Stimulated activated CD8-positive, alpha-beta memory T cell treated with anti-CD3 and anti-CD28 coated beads, Interleukin-15, amount 100 ng/mL, for 48 hours (primary cell): ENCODE measurements around the gene TRMT11.
"Not testable (repeated sequence)": the region's sequence is repeated elsewhere in the genome, so short reads cannot be mapped to it uniquely, and the experiment has no call there.

Experiments
- DNase-seq, 2 donors: peaks; one replicate each; pipeline ENCODE4 v3.0.0-alpha.2; 2020; ENCODE audit warnings: low read depth in 2 of 2

Gene TRMT11

DNA sequence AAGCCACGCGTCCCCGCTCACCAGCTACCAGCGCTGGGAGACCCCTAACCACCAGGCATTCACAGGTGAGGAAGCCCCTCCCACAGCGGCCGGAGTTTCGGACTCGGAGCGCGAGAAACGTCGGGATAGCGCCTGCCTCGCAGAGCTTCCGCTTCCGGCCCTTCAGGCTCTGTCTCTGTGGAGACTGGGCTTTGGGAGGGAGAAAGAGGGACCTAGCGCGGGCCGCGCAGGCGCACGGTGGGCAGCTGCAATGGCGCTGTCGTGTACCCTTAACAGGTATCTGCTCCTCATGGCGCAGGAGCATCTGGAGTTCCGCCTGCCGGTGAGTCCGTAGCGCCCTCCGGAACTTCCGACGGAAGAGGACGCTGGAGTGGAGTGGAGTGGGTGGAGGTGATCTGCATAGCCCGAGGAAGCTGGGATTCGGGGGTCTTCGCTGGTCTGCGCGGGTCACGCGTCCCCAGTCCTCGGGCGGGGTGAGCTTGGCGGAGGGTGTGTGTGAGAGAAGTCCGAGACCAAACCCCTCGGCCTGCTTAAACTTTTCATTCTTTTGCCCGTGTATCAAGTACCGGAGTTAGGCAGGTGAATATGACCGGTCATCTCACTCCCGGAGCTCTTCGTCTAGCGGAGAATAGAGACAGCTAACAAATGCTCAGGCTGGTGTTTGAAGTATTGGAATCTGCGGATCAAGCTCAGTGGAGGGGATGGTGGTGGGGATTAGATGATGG, at the start of gene TRMT11:
Gene TRMT11 (plus strand): TSS at position 240 of the 725 bp plus-strand sequence. CDS start 11 bp downstream, at position 251.
- peak; percentile 78 to 79 for DNase-seq

DNA sequence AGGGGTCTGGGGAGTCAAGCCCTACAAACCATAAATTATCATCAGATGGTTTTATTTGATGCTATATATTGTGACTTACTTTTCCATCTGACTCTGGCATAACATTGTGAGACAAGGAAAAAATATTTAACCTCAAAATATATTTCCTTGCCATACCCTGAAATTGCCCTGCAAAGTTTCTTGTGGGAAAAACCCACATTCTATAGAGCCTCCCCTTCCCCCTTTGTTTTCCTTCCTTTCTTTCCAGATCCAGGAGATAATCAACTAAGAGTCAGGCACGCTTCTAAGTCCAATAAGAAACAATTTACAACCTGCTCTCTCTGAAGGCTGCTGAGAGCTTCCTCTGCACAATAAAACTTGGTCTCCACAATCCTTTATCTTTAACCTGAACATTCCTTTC, 47.3 kb upstream of the TRMT11 start:
- no peak for DNase-seq

- no peak for DNase-seq
These were observed 46.5 kb upstream of the TRMT11 start for GRCh38 chr6:125939791-125940190.

DNA sequence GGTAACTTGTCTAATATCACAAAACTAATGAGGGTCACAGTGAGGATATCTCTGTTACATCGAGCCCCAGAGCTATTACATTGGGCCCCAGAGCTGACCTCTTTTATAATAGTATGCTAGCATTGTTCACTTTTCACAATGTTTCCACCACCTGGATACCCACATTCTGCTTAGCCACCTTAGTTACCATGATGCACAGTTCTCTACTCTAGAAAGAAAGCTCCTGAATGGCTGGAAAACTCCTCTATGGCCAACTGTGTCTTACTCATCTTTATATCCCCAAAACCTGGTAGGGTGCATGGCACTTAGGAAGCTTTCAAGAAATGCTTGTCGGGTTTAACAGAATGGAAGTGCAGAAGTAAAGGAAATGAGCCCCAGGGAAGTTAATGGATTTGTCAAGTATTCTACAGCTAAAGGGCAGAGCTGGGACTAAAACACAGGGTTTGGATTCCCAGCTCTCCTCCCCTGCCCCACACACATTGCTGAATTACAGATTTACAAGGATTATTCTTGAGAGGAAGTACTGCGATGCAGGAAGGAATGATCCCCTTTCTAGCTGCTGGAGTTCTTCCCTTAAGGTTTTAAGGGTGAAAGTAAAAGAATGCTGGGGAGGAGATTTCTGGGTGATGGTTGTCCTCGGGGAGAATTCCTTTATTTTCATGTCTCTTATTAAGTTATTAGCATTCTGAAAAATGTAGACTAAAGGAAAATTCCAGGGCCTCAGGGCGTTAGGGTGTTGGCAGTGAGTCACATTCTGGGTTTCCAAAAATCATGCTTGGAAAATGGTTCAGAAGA, 45.9 kb upstream of the TRMT11 start:
- no peak for DNase-seq

DNA sequence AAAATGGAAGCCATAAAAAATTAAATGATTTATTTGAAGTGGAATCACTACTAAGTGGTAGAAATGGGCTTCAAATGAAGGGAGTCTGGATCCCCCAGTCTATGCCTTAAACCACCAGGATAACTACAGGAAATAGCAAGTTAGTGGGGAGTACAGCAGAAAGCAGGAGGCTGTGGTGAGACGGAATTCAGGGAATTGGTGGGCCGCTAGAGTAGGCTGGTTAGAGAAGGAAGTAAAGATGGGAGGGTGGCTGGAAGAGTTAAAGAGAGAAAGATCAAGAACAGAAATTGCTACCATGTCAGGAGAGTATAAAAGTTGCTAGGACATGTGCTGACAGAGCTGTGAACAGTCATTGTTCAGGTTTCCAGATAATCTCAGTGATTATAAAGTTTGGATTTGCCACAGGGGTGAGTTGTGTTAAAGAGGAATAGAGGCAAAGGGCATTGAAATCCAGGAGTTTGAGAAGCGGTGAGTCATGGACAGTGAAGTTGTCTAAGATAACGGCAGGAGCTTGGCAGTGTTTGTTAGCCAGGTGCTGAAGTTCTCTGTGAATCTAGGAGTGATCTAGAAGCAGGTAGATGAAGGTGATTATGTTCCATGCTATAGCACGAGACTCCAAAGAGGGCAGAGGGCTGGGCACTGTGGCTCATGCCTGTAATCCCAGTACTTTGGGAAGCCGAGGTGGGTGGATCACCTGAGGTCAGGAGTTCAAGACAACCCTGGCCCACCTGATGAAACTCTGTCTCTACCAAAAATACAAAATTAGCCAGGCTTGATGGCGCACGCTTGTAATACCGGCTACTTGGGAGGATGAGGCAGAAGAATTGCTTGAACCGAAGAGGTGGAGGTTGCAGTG, 43.4 kb upstream of the TRMT11 start:
- DNase-seq, result no peak

- no peak for DNase-seq
These were observed 42.6 kb upstream of the TRMT11 start for GRCh38 chr6:125943528-125944433.

DNA sequence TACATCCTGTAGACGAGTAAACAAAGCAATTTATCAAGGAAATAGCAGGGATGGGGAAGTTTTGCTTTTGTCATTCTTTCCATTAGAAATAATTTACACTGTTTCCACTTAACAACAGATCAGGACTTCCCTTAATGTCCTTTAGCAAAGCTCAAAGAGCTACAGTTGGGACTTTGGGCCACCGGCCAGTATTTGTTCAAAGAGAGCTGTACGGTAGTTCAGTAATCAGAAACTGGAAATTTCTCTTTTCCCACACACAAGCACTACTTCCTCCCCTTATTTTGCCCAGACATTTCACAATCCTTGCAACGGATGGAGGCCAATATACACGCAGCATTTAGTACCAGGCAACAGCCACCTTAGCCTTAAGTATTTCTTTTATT, 41.9 kb upstream of the TRMT11 start:
- no peak for DNase-seq

DNA sequence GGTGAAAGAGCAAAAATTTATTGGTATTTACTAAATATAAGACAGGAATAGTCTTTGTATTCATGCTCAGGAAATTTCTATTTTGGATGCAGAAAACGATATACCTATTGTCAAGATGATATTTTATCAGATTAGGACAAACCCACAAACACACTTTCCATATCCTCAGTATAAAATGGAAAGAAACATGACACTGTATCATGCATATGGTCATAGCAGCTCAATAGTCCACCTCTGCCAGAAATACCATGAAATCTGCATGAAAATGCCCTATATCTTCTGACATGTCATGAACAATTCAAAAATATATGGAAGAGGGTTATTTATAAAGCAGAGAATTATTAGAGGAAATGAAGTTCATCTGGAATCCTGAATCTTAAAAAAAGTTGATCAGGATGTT, 41.4 kb upstream of the TRMT11 start:
- no peak for DNase-seq

DNA sequence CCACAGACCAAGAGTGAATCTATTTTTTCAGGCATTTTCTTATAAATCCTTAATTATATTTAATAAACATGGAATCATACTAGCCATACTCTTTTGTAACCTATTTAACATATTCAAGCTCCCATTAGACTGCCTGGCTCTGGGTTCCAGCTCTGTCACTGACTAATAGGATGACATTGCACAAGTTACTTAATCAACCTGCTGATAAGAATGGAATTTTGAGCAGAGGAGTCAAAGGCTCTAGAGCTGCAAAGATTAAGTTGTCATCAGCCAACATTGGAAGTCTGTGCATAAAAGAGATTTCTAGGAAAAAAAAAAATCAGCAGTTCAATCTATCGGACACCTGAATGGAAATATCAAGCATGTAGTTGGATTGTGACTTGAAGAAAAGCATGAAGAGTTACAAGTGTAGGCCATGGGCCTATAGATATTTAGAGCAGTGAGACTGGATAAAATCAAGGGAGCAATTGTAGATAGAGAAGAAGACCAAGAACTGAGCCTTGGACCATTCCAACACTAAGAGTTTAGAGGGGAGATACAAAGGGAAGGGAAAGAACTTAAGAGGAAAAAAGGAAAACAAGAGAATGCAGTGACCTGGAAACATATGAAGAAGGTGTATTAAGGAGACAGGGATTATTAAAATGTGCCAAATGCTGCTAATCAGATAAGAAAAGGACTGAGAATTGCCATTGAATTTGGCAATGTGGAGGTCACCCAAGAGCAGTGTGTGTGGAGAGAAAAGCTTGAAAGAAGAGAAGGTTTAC, 40.8 kb upstream of the TRMT11 start:
- no peak for DNase-seq

- no peak for DNase-seq
These were observed 38.7 kb upstream of the TRMT11 start for GRCh38 chr6:125947615-125948014.

- no peak for DNase-seq
These were observed 37.9 kb upstream of the TRMT11 start for GRCh38 chr6:125948455-125948854.

- no peak for DNase-seq
These were observed 37.3 kb upstream of the TRMT11 start for GRCh38 chr6:125949069-125949468.

DNA sequence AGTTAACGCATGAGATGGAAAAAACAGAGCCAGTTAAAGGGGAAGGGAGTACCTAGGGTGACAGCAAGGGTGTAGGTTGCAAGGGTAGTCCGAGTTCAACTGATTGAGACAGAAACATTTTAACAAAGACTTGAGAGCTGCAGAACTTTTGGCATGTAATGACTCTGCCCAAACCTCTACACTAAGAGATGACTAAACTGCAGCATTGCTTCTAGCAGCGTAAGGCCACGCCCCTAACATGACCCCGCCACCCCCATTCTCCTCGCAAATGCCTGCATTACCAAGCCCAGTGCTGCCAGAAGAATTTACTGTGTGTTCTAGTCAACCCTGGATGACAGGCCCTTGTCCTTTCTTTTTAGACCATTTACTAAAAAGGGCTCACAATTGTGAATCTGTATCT, 36.0 kb upstream of the TRMT11 start:
- no peak for DNase-seq

DNA sequence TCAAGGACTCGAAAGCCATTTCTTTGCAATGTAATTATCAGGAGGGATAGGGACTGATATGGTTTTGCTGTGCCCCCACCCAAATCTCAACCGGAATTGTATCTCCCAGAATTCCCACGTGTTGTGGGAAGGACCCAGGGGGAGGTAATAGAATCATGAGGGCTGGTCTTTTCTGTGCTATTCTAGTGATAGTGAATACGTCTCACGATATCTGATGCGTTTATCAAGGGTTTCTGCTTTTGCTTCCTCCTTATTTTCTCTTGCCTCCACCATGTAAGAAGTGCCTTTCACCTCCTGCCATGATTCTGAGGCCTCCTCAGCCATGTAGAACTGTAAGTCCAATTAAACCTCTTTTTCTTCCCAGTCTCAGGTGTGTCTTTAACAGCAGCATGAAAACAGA, 35.6 kb upstream of the TRMT11 start:
- DNase-seq, result not testable (repeated sequence)

DNA sequence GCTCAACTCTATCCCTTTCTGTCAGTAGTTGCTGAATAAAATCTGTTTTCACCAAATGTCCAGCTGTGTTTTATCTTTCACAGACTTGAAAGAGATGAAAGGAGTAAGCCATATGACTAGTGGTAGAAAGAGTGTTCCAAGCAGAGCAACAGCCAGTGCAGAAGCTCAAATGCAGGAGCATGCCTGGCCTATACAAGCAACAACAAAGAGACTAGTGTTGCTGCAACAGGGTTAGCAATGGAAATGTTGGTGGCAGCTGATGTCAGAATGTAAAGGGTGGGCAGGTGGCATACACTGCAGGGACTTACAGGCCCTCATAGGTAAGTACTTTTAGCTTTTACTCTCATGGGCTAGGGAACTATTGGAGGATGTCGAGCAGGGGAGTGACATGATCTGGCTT, 35.0 kb upstream of the TRMT11 start:
- DNase-seq, result no peak

GRCh38 chr6:125952764-125953501, 33.4 kb upstream of the TRMT11 start:
- DNase-seq, result no peak

DNA sequence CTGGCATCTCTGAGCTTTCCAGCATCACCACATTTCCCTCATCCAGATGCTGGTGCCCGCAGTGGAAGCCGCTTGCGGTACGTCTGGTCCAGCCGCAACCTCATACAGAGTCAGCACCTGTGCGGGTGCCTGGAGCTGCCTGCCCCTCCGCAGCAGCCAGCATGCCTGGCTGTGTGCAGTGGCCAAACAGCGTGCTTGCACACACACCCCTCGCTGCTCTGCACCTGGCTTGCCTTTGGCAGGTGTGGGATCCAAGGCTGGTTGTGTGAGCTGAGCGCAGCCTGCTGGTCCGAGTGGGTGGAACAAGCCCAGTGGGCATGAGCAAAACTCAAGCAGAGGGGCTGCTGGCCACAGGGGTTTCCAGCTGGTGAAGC, 32.9 kb upstream of the TRMT11 start:
- no peak for DNase-seq

DNA sequence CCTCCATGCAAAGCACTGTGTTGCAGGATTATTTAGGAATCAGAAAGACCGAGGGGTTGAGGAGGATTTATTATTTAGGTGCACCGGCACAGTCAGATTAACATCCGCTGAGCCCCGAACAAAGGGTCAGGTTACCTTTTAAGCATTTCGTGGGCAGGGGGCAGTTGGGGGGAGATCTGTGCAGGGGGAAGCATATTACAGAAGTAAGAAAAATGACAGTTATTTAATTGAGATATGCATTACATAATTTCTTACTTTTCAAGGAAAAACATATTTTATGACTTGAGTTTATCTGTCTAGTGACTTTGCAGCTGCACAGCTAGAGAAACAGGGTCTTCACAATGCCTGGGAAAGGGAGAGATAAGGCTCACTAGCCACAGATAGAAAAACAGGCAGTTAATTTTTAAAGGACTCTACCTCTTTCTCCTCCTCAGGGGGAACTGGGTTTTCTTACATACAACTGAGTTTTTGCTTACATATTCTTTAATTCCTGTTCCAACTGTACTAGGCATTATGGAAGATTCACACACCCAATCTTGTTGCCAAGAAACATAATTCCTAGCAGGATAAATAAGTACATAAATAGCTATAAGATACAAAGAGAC, 31.5 kb upstream of the TRMT11 start:
- no peak for DNase-seq

DNA sequence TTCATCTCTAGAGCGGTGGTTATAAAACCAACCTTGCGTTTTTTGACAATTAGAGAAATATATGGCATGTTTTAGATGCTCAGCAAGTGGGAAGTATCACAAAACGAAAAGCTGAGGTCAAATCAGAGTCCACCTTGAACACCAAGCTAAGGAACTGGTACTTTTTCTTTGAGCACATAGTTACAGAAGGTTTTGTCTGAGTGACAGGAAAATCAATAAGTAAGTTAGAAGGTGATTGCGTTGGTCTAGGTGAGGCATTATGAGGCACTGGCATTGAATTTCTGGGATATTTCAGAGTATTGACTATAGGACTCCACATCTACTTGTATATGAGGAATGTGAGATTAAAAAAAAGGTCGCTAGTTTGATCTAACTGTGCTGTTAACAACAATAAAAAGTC, 30.4 kb upstream of the TRMT11 start:
- no peak for DNase-seq
